Ovary (tissue), 9 donors: ENCODE data around the gene ZNF654. TPM values are rescaled to one million over a fixed set of nuclear protein-coding genes. Genes with fewer than 3 reads are reported as not detected.

Experiments used
- DNase-seq, 5 donors: peaks; one replicate each; pipeline ENCODE4 v3.0.0-alpha.2; 2019 to 2020
- H3K27ac ChIP-seq, 2 donors: fragments of 200-600 bp; one replicate each; pipeline versions ENCODE4 v1.5.1 to v1.8.0; 2019 to 2022
- H3K27me3 ChIP-seq: fragments of 200-600 bp; one replicate; pipeline ENCODE4 v1.8.0; 2022
- H3K36me3 ChIP-seq: fragments of 200-600 bp; sonication (generic); one replicate; pipeline ENCODE4 v1.5.1; 2019
- H3K4me1 ChIP-seq: one replicate; pipeline ENCODE4 v1.8.1; 2013; ENCODE audit warnings: mild to moderate bottlenecking, moderate library complexity; ENCODE audit not compliant: insufficient read depth
- H3K4me3 ChIP-seq: fragments of 200-600 bp; sonication (generic); one replicate; pipeline ENCODE4 v1.5.1; 2017
- H3K9me3 ChIP-seq, 2 donors: fragments of 200-600 bp in 1 of 2; sonication (generic) in 1 of 2; one replicate each; pipeline versions ENCODE4 v1.5.1 to v1.8.1; 2013 to 2019; ENCODE audit warnings: mild to moderate bottlenecking in 1 of 2, moderate library complexity in 1 of 2
- CTCF ChIP-seq, 3 donors: fragments of 450-650 bp in 2 of 3; fragments of 200-600 bp in 1 of 3; IDR thresholded peaks; one replicate each; pipeline versions ENCODE4 v1.5.1 to v1.8.0; 2016 to 2022; ENCODE audit warnings: antibody characterized with exemption in 3 of 3, mild to moderate bottlenecking in 1 of 3
- EP300 ChIP-seq: sonication (generic); formaldehyde crosslinking; IDR thresholded peaks from one replicate; pipeline ENCODE4 v1.6.1; 2017; ENCODE audit warnings: antibody characterized with exemption
- POLR2A ChIP-seq: fragments of 450-650 bp; IDR thresholded peaks from one replicate; pipeline ENCODE4 v1.6.1; 2017; ENCODE audit warnings: antibody characterized with exemption, mild to moderate bottlenecking, moderate library complexity
- WGBS, 3 donors: extraction: QIAGEN DNeasy Blood & Tissue Kit in 1 of 3; methylation state at CpG; one replicate each; pipeline versions ENCODE4 v1.1.5 to v1.1.7; 2013 to 2017; 5-methylcytosine and 5-hydroxymethylcytosine counted together
- intact Hi-C, 4 donors: fragments of 100-400 bp; cut with DNase I; formaldehyde crosslinking; loops; one replicate each; pipeline versions ENCODE4 v1.11.0 to v1.15.1; 2022 to 2023
- polyA plus RNA-seq, 2 donors: library from polyadenylated mRNA; stranded (reverse); fragments of 200-250 nt in 1 of 2; fragments of 350-450 nt in 1 of 2; fragmentation: Illumina TruSeq in 1 of 2; extraction: RNeasy Lipid Tissue Mini Kit (QIAGEN cat#74804) in 1 of 2; gene quantifications; one replicate each; pipeline ENCODE4 v1.2.3, GENCODE V29; 2013 to 2014
- total RNA-seq, 7 donors: library from RNA; depleted of rRNA in 2 of 7; stranded (reverse); fragments of >200 nt in 2 of 7; fragmentation: NEBNext Ultra II Directional in 3 of 7; extraction: Animal tissue kit (Norgen Biotek cat#: 25700) in 3 of 7; gene quantifications; one replicate each; pipeline versions ENCODE4 v1.1.0 to v1.2.4, GENCODE V29; 2016 to 2023
- donor health status: DM: no; HTN: no; CAD: no; lungs with moderate emphysema.
- donor health status: DM: no; HTN: no; CAD: no.
- donor health status: Bipolar disorder and iron deficiency.
- donor health status: DM: yes; HTN: yes; CAD: no.
- donor health status: DM: no; HTN: no; CAD: no.
- donor health status: DM: yes; HTN: yes; CAD: no.

Gene ZNF654
- total and polyA plus RNA-seq, 9 donors = 5.2 to 22.0 (median 15.1) TPM

GRCh38 chr3:88075497-88075896 lies 16.4 kb downstream of the ZNF654 start:
- Histone ChIP-seq H3K9me3 (no peaks in the 10 kb centered on the region), H3K4me1 (peaks cover 4% of the 10 kb centered on the region), H3K36me3 (no peaks in the 10 kb centered on the region), H3K27ac (no peak overlapping the region), H3K4me3 (no peak overlapping the region), H3K27me3 (no peaks in the 10 kb centered on the region)
- intact Hi-C loops = no loop called here
- WGBS, 3 donors = 44 to 70% (median 56%) methylated on average over 2 of the region's 2 CpGs
- no peak for DNase-seq
- TF ChIP-seq POLR2A = no peak
- no peak for TF ChIP-seq EP300
- TF ChIP-seq CTCF (IDR thresholded peaks at IDR 0.05) = no peak

GRCh38 chr3:88076712-88077111 lies 17.7 kb downstream of the ZNF654 start:
- 98 to 99% (median 98%) methylated on average over 1 of the region's 1 CpG for WGBS, 3 donors
- intact Hi-C loops = no loop called here
- H3K9me3 ChIP-seq = no peaks in the 10 kb centered on the region
- peaks cover 4% of the 10 kb centered on the region for H3K4me1 ChIP-seq
- DNase-seq = no peak
- H3K36me3 ChIP-seq = no peaks in the 10 kb centered on the region
- no peak overlapping the region for H3K27ac ChIP-seq
- no peak for TF ChIP-seq POLR2A
- TF ChIP-seq CTCF (IDR thresholded peaks at IDR 0.05) = no peak
- no peak for TF ChIP-seq EP300
- H3K4me3 ChIP-seq = no peak overlapping the region
- H3K27me3 ChIP-seq = no peaks in the 10 kb centered on the region

- 95 to 97% (median 97%) methylated on average over 3 of the region's 3 CpGs for WGBS, 3 donors
- TF ChIP-seq POLR2A = no peak
- no peak for TF ChIP-seq EP300
- TF ChIP-seq CTCF (IDR thresholded peaks at IDR 0.05) = no peak
- H3K4me1 ChIP-seq = peaks cover 4% of the 10 kb centered on the region
- no peaks in the 10 kb centered on the region for H3K36me3 ChIP-seq
- no peak overlapping the region for H3K27ac ChIP-seq
- no peaks in the 10 kb centered on the region for H3K9me3 ChIP-seq
- intact Hi-C loops = no loop called here
- no peak for DNase-seq
- no peak overlapping the region for H3K4me3 ChIP-seq
- no peaks in the 10 kb centered on the region for H3K27me3 ChIP-seq
Measured at GRCh38 chr3:88078932-88079331, 19.9 kb downstream of the ZNF654 start.

- intact Hi-C loops = no loop called here
- H3K27ac ChIP-seq = no peak overlapping the region
- TF ChIP-seq CTCF (IDR thresholded peaks at IDR 0.05) (no peak), POLR2A (no peak), EP300 (no peak)
- peaks cover 5% of the 10 kb centered on the region for H3K4me1 ChIP-seq
- no peaks in the 10 kb centered on the region for H3K36me3 ChIP-seq
- 79 to 83% (median 81%) methylated on average over 2 of the region's 2 CpGs for WGBS, 3 donors
- no peak overlapping the region for H3K4me3 ChIP-seq
- H3K9me3 ChIP-seq = no peaks in the 10 kb centered on the region
- no peak for DNase-seq
- no peaks in the 10 kb centered on the region for H3K27me3 ChIP-seq
Measured at GRCh38 chr3:88082854-88083253, 23.8 kb downstream of the ZNF654 start.

GRCh38 chr3:88084097-88084501 lies 25.0 kb downstream of the ZNF654 start:
- Histone ChIP-seq H3K27ac (no peak overlapping the region), H3K36me3 (no peaks in the 10 kb centered on the region), H3K9me3 (no peaks in the 10 kb centered on the region), H3K4me3 (no peak overlapping the region), H3K27me3 (no peaks in the 10 kb centered on the region), H3K4me1 (peaks cover 5% of the 10 kb centered on the region)
- no peak for DNase-seq
- intact Hi-C loops = no loop called here
- WGBS, 3 donors = 65 to 73% (median 69%) methylated on average over 2 of the region's 2 CpGs
- TF ChIP-seq CTCF (IDR thresholded peaks at IDR 0.05) (no peak), POLR2A (no peak), EP300 (no peak)
